ENCODE data around the gene TTLL3.

GRCh38 chr3:9781551-9781950 is 28.5 kb upstream of the TTLL3 start:
- no peak for TF ChIP-seq CTCF (IDR thresholded peaks at IDR 0.05; ENCODE audit: insufficient read depth, low read depth, low read length)
- TF ChIP-seq EZH2 (IDR thresholded peaks at IDR 0.05; ENCODE audit: insufficient read depth, low read length), result no peak

Data from astrocyte (in vitro differentiated cells and primary cell).